Activated T-cell treated with anti-CD3 and anti-CD28 coated beads for 48 hours (primary cell): ENCODE results near the gene JAML.
"Not testable (repeated sequence)": the region's sequence is repeated elsewhere in the genome, so short reads cannot be mapped to it uniquely, and the experiment has no call there.

Experiments used
- DNase-seq: peaks from one replicate; pipeline ENCODE4 v3.0.0-alpha.2; 2020; ENCODE audit warnings: low read depth

Gene JAML

DNA sequence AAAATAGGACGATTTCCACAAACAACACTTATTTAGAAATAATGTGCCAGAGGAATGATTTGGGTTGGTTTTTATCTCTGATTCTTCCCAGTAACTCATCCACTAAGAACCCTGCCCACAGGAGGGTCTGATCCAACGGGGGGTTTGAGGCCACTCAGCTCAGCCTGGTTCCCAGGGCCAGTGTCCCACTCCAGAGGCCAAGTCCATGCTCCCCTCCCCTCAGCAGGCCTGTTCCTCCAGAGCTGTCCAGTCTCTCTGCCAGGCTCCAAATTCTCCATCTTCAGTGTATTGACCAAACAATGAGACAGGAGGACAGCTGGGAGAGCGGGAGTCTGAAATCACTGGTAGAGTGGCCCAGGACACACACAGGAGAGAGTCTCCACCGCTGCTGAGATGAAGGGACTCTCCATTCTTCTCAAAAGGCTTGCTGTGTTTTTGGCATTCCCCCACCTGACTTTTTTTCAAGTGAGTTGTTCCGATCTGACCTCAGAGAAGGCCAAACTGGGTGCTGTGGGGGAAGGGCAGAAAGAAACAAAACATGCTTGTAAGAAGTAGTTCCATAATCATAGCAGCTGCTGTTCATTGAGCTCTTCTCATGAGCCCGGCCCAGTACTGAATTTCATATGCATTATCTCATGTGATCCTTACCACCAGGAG is 30.8 kb downstream of the JAML start:
- no peak for DNase-seq

DNA sequence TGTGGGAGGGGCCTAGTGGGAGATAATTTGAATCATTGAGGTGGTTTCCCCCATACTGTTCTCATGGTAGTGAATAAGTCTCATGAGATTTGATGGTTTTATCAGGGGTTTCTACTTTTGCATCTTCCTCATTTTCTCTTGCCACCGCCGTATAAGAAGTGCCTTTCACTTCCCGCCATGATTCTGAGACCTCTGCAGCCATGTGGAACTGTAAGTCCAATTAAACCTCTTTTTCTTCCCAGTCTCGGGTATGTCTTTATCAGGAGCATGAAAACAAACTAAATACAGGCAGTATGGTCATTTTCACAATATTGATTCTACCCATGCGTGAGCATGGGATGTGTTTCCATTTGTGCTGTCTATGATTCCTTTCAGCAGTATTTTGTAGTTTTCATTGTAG is 32.0 kb downstream of the JAML start:
- not testable (repeated sequence) for DNase-seq

- DNase-seq = not testable (repeated sequence)
These were observed 33.8 kb downstream of the JAML start for GRCh38 chr11:118190942-118191506.

GRCh38 chr11:118186346-118187107 is 38.3 kb downstream of the JAML start:
- no peak for DNase-seq

DNA sequence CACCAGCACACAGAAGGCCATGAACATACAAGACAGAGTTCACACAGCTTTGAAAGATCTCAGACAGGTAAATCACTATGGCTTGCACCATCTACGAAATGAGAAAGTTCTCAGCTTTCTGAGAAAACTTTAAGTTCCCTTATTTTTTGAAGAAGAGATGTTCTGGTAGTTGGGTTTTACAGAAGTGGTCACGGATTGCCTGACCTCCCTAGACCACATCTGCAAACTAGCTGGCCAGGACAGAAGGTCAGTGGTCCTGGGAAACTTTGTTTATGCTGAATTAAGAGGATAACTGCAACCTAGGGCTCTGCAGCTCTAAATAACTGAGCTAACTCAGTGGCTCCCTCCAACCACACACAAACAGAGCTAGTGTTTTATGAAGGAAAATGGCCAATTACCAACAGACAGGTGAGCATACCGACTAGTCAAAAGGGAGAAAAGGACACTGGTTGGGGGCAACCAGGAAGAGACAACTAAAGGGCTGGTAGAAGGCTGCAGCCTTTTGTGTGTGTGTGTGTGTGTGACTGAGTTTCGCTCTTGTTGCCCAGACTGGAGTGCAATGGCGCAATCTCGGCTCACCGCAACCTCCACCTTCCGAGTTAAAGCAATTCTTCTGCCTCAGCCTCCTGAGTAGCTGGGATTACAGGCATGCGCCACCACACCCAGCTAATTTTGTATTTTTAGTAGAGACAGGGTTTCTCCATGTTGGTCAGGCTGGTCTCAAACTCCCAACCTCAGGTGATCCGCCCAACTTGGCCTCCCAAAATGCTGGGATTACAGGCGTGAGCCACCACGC is 39.8 kb downstream of the JAML start:
- DNase-seq = no peak

GRCh38 chr11:118183691-118184090 is 41.1 kb downstream of the JAML start:
- DNase-seq = not testable (repeated sequence)

DNA sequence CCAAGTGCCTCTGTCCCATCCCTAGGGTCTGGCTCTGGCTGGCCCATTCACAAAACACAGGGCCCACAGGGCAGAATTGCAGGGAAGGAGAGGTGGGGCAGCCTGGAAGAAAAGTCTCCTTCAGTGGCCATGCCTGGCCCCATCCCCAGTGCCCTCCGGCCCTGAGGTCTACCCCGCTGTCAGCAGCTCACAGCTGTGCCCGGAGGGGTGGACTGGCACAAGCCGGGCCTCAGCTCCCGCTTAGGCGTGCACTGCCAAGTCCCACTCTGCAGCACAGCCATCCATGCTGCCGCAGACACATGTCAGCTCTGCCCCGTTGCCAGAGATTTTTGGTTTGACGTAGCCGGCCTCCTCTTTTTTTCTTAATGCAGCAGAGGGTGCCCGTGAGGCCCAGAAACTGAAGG is 44.5 kb downstream of the JAML start:
- DNase-seq = no peak

GRCh38 chr11:118176778-118177134 is 48.1 kb downstream of the JAML start:
- DNase-seq = no peak

- DNase-seq = no peak
These were observed 48.6 kb downstream of the JAML start, which contains the start of gene SCN2B for GRCh38 chr11:118175993-118176777. TSS of gene SCN2B (minus strand) at chr11:118176639. CDS start at chr11:118176431, 208 bp downstream.

GRCh38 chr11:118175031-118175992 is 49.5 kb downstream of the JAML start:
- no peak for DNase-seq

DNA sequence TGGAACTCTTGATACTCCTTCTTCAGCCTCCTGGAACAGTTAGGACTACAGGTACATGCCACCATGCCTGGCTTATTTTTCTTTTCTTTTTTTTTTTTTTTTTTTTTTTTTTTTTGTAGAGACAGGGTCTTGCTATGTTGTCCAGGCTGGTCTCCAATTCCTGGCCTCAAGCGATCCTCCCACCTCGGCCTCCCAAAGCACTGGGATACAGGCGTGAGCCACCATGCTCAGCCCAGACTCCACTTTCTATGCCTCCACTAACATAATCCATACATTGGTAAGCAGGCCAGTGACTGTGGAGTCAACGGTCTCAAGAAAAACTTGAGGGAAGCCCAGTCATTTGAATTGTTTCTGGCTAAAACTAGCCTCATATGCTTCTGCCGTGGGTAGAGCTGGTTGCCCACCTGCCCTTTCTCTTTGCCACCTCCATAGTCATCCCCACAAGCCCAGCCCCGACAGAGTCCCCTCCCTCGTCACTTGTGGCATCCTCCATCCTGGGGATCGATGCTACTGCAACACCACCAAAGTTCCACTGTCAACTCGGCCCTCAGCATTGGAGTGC is 50.7 kb downstream of the JAML start:
- DNase-seq = no peak

DNA sequence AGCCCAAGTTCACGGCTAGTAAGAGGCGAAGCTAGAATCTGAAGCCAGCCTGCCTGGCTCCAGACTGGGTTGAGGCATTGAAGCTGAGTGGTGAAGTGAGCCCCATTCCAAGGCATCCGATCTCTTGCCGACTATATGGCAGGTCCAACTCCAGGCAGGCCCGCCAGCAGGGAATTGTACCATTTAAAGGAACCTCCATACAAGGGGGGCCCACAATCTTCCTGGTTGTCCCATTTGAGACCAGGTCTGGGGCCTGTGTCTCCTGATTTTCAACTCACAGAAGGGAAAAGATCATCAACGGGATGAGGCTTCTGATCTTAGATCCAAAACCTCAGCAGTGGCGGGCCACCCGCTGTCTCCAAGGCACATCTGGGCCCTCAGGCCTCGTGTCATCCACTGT is 52.5 kb downstream of the JAML start:
- DNase-seq = no peak

DNA sequence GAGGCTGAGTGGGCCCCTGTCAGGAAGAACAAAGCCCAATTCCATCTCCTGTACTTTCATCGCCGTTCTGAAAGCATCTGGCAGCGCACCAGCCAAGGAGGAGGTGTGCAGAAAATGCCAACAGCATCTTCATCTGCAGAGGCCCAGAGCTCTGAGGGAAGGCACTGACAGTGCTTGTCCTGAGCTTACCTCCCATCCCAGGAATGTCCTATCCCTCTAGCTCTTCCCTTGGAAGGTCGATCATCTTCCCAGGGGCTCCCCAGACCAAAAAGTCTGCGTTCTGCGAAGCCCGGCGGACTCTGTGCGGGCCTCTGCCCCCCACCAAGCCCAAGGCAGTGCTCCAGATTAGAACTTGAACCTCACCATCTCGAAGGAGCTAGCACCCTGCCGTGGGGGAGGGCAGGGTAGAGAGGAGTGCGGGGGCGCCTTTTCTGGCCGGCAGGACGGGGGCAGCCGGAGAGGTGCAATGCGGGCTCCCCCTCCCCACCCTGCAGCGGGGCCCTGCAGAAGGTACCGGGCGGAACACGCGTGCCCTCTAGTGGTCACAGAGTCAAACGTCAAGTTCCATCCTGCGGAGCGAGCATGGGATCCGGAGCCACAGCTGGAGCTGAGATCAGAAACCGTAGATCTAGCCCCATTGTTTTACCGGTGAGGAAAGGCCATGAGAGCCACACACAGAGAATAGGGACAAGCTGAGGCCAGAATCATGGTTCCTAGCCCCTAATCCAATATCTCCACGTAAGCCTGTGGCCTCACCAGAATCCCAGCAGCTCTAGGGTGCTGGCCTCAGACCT is 53.3 kb downstream of the JAML start:
- peak; percentile 65 for DNase-seq

GRCh38 chr11:118170882-118171268 is 53.9 kb downstream of the JAML start:
- no peak for DNase-seq

GRCh38 chr11:118170231-118170630 is 54.6 kb downstream of the JAML start:
- no peak for DNase-seq

DNA sequence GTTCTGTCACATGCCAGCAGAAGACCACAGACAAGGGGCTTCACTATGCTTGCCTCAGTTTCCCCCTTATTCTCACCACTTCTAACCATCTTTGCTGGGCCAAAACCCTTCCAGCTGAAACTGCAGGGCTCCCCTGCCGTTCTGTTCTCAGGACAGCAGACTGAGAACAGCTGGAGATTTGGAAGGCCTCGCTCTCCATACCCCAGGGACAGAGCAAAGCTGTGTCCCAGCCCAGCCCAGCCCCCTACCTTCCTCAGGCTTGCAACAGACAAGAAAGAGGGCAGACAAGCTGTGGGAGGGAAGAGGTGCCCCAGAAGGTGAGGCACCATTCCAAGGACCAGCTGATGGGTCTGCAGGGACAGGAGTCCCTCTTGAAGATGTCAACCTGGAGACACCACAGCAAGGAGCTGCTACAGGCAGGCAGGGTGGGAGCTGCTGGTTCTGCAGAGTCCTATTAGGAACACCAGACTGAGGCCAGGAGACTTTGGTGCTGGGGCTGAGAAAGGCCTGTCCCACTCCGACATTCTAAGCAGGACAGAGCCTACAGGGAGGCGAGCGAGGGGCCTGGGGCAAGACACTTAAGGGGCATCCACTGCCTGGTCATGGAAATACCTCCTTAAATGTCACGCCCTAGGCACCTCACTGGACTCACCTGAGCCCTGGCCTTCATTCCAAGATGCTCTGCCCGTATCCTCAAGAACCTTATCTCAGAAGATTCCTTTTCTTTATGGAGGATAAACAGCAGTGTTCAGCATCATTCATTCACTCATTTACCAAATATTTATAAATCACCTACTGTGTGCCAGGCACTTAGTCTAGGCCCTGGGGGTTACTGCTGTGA is 55.3 kb downstream of the JAML start:
- DNase-seq = no peak

- DNase-seq = no peak
These were observed 56.1 kb downstream of the JAML start for GRCh38 chr11:118168751-118169150.

GRCh38 chr11:118168316-118168715 is 56.5 kb downstream of the JAML start:
- no peak for DNase-seq
